Cardiac muscle cell (in vitro differentiated cells and primary cell): ENCODE data around the gene GCNT2. TPM values are rescaled to one million over a fixed set of nuclear protein-coding genes. Genes with fewer than 3 reads are reported as not detected.
"Not testable (repeated sequence)": the region's sequence is repeated elsewhere in the genome, so short reads cannot be mapped to it uniquely, and the experiment has no call there.

Experiments
- DNase-seq, 2 donors: peaks; one replicate each; pipeline versions ENCODE4 v3.0.0 to v3.0.0-alpha.2; 2010 to 2017; ENCODE audit warnings: low read depth in 1 of 2, low spot score in 1 of 2
- H3K27ac ChIP-seq: fragments of 200-600 bp; sonication (generic); 2 replicates; pipeline ENCODE4 v1.5.1; 2016
- H3K27me3 ChIP-seq: fragments of 200-600 bp; sonication (generic); 2 replicates; pipeline ENCODE4 v1.6.0; 2016; ENCODE audit warnings: control low read depth
- H3K36me3 ChIP-seq: fragments of 200-600 bp; sonication (generic); 2 replicates; pipeline ENCODE4 v1.5.1; 2016; ENCODE audit warnings: control low read depth
- H3K4me1 ChIP-seq: fragments of 200-600 bp; sonication (generic); 2 replicates; pipeline ENCODE4 v1.8.1; 2017; ENCODE audit warnings: low read depth, mild to moderate bottlenecking, mixed run types
- H3K4me3 ChIP-seq: fragments of 200-600 bp; sonication (generic); 2 replicates; pipeline ENCODE4 v1.5.1; 2016; ENCODE audit warnings: mild to moderate bottlenecking
- H3K9me3 ChIP-seq: fragments of 200-600 bp; sonication (generic); 2 replicates; pipeline ENCODE4 v1.5.1; 2017; ENCODE audit warnings: low read depth, mild to moderate bottlenecking, control low read depth
- polyA plus RNA-seq: library from polyadenylated mRNA; unstranded; fragments of >200 nt; fragmentation: Nextera tagmentation; extraction: Ambion mirVana; gene quantifications from 2 replicates; pipeline ENCODE4 v1.2.1, GENCODE V29; 2016
- total RNA-seq: library from RNA; depleted of rRNA; stranded (reverse); fragments of >200 nt; gene quantifications from 2 replicates; pipeline ENCODE4 v1.2.3, GENCODE V29; 2016
- TF ChIP-seq, protein P1 (sequence below): IDR thresholded peaks from 2 replicates; pipeline ENCODE4 v1.5.1; 2012; ENCODE audit warnings: low read depth, mild to moderate bottlenecking, low read length

Gene GCNT2
- total and polyA plus RNA-seq, 2 experiments from 2014 or later: 21.4 to 27.3 TPM

DNA sequence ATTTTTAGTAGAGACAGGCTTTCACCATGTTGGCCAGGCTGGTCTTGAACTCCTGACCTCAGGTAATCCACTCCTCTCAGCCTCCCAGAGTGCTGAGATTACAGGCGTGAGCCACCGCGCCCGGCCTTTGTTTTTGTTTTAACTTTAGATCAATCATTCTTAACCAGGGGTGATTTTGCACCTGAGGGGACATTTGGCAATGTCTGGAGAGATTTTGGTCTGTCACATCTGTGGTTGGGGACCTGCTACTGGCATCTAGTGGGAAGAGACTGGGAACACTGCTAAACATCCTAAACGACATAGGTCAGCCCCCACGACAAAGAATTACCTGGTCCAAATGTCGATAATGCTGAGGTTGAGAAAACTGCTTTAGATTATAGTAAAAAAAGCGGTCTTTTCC lies 91.0 kb downstream of the GCNT2 start:
- no peak for DNase-seq
- H3K4me3 ChIP-seq: no peak overlapping the region
- TF ChIP-seq, protein P1, sequence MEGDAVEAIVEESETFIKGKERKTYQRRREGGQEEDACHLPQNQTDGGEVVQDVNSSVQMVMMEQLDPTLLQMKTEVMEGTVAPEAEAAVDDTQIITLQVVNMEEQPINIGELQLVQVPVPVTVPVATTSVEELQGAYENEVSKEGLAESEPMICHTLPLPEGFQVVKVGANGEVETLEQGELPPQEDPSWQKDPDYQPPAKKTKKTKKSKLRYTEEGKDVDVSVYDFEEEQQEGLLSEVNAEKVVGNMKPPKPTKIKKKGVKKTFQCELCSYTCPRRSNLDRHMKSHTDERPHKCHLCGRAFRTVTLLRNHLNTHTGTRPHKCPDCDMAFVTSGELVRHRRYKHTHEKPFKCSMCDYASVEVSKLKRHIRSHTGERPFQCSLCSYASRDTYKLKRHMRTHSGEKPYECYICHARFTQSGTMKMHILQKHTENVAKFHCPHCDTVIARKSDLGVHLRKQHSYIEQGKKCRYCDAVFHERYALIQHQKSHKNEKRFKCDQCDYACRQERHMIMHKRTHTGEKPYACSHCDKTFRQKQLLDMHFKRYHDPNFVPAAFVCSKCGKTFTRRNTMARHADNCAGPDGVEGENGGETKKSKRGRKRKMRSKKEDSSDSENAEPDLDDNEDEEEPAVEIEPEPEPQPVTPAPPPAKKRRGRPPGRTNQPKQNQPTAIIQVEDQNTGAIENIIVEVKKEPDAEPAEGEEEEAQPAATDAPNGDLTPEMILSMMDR: no peak
- H3K36me3 ChIP-seq: no peaks in the 10 kb centered on the region
- no peaks in the 10 kb centered on the region for H3K9me3 ChIP-seq
- H3K4me1 ChIP-seq: peaks cover 5% of the 10 kb centered on the region
- H3K27ac ChIP-seq: no peak overlapping the region
- H3K27me3 ChIP-seq: no peaks in the 10 kb centered on the region

DNA sequence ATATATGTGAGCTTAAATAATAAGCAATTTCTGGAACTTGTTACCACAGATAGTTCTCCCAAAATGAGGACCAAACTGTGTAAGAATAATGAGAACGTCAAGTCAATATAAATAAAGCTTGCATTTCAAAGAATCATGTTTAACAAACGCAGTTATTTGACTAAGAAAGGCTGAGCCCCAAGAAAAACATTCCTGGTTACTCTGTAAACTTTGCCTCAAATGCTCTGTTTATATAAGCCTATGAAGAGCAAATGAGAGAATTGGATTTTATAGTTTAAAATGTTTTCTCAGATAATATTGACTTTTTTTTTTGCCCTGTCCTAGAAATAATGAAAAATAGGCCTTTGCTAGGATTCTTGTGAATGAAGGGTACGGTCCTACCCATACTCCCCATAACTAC lies 91.9 kb downstream of the GCNT2 start:
- Histone ChIP-seq H3K4me3 (no peak overlapping the region), H3K36me3 (no peaks in the 10 kb centered on the region), H3K4me1 (peaks cover 5% of the 10 kb centered on the region), H3K27ac (no peak overlapping the region), H3K27me3 (no peaks in the 10 kb centered on the region), H3K9me3 (no peaks in the 10 kb centered on the region)
- TF ChIP-seq, protein P1: no peak
- no peak for DNase-seq

DNA sequence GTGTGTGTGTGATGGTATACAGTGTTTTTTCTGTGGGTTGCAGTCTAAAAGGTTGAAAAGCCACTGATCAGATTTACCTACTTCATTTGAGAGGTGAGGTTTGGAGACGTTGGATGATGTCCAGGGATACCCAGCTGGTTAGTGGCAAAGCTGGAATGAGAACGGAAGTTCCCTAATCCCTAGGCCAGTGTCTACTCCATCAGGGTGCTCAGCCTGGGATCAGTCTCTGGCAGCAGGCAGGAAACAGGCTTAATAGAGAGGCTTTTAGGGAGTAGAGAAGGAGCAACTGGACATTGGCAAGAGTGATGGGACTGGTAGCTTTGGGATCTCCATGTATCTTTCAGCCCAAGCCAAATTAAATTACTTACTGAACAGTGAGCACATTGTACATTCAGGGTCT lies 92.6 kb downstream of the GCNT2 start:
- H3K4me3 ChIP-seq: no peak overlapping the region
- H3K27me3 ChIP-seq: no peaks in the 10 kb centered on the region
- H3K9me3 ChIP-seq: no peaks in the 10 kb centered on the region
- no peak overlapping the region for H3K27ac ChIP-seq
- TF ChIP-seq, protein P1: no peak
- peaks cover 5% of the 10 kb centered on the region for H3K4me1 ChIP-seq
- H3K36me3 ChIP-seq: no peaks in the 10 kb centered on the region
- DNase-seq: no peak

DNA sequence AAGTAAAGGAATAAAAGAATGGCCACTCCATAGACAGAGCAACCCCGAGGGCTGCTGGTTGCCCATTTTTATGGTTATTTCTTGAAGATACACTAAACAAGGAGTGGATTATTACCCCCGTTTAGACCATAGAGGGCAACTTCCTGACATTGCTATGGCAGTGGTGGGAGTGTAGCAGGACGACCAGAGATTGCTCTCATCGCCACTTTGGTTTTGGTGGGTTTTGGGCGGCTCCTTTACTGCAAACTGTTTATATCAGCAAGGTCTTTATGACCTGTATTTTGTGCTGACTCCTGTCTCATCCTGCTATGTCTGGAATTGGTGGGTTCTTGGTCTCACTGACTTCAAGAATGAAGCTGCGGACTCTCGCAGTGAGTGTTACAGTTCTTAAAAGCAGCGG lies 94.5 kb downstream of the GCNT2 start:
- TF ChIP-seq, protein P1: no peak
- Histone ChIP-seq H3K27me3 (no peaks in the 10 kb centered on the region), H3K4me3 (no peak overlapping the region), H3K4me1 (no peaks in the 10 kb centered on the region), H3K27ac (no peak overlapping the region), H3K36me3 (no peaks in the 10 kb centered on the region), H3K9me3 (no peaks in the 10 kb centered on the region)
- DNase-seq: no peak

DNA sequence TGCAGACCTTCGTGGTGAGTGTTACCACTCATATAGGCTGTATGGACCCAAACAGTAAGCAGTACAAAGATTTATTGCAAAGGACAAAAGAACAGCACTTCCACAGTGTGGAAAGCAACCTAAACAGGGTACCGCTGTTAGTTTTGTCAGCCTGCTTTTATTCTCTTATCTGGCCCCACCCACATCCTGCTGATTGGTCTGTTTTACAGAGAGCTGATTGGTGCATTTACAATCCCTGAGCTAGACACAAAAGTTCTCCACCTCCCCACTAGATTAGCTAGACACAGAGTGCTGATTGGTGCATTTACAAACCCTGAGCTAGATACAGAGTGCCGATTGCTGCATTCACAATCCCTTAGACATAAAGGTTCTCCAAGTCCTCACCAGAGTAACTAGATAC lies 95.1 kb downstream of the GCNT2 start:
- not testable (repeated sequence) for H3K4me1 ChIP-seq, H3K4me3 ChIP-seq, H3K36me3 ChIP-seq, H3K27me3 ChIP-seq, H3K9me3 ChIP-seq, H3K27ac ChIP-seq, DNase-seq

DNA sequence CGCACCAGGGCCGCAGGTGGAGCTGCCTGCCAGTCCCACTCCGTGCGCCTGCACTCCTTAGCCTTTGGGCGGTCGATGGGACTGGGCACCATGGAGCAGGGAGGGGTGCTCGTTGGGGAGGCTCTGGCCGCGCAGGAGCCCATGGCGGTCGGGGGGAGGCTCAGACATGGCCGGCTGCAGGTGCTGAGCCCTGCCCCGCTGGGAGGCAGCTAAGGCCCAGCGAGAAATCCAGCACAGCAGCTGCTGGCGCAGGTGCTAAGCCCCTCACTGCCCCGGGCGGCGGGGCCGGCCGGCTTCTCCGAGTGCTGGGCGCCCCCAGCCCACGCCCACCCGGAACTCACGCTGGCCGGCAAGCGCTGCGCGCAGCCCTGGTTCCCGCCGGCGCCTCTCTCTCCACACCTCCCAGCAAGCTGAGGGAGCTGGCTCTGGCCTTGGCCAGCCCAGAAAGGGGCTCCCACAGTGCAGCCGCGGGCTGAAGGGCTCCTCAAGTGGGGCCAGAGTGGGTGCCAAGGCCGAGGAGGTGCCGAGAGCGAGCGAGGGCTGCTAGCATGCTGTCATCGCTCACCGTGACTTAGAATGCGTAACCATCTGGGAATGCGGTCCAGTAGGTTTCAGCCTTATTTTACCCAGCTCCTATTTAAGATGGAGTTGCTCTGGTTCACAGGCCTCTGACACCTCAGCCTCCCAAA lies 96.0 kb downstream of the GCNT2 start:
- Histone ChIP-seq H3K27ac (no peak overlapping the region), H3K4me3 (no peak overlapping the region), H3K36me3 (no peaks in the 10 kb centered on the region), H3K9me3 (no peaks in the 10 kb centered on the region), H3K27me3 (no peaks in the 10 kb centered on the region), H3K4me1 (peaks cover 8% of the 10 kb centered on the region)
- DNase-seq: no peak
- TF ChIP-seq, protein P1: no peak
